ENCODE data around the gene DEGS1.

DNA sequence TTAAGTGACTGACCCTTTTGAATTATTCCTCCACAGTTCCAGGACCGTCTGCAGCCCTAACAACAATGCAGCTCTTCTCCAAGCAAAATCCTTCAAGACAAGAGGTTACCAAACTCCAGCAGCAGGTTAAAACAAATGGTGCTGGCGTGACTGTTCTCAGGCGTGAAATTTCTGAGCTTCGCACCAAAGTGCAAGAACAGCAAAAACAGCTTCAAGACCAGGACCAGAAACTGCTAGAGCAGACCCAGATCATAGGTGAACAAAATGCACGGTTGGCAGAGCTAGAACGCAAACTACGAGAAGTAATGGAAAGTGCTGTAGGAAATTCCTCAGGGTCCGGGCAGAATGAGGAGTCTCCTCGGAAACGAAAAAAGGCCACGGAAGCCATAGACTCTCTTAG is 25.7 kb upstream of the DEGS1 start:
- TF ChIP-seq EZH2 (IDR thresholded peaks at IDR 0.05; ENCODE audit: low read depth): no peak
- TF ChIP-seq, protein P1, sequence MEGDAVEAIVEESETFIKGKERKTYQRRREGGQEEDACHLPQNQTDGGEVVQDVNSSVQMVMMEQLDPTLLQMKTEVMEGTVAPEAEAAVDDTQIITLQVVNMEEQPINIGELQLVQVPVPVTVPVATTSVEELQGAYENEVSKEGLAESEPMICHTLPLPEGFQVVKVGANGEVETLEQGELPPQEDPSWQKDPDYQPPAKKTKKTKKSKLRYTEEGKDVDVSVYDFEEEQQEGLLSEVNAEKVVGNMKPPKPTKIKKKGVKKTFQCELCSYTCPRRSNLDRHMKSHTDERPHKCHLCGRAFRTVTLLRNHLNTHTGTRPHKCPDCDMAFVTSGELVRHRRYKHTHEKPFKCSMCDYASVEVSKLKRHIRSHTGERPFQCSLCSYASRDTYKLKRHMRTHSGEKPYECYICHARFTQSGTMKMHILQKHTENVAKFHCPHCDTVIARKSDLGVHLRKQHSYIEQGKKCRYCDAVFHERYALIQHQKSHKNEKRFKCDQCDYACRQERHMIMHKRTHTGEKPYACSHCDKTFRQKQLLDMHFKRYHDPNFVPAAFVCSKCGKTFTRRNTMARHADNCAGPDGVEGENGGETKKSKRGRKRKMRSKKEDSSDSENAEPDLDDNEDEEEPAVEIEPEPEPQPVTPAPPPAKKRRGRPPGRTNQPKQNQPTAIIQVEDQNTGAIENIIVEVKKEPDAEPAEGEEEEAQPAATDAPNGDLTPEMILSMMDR (conservative IDR thresholded peaks at IDR 0.05): no peak
